ENCODE data around the gene PORCN. TPM values are rescaled to one million over a fixed set of nuclear protein-coding genes. Genes with fewer than 3 reads are reported as not detected.
"Not testable (repeated sequence)": the region's sequence is repeated elsewhere in the genome, so short reads cannot be mapped to it uniquely, and the experiment has no call there.

Gene PORCN
- total and polyA plus RNA-seq, 5 donors, result 14.0 to 22.3 (median 17.9) TPM

DNA sequence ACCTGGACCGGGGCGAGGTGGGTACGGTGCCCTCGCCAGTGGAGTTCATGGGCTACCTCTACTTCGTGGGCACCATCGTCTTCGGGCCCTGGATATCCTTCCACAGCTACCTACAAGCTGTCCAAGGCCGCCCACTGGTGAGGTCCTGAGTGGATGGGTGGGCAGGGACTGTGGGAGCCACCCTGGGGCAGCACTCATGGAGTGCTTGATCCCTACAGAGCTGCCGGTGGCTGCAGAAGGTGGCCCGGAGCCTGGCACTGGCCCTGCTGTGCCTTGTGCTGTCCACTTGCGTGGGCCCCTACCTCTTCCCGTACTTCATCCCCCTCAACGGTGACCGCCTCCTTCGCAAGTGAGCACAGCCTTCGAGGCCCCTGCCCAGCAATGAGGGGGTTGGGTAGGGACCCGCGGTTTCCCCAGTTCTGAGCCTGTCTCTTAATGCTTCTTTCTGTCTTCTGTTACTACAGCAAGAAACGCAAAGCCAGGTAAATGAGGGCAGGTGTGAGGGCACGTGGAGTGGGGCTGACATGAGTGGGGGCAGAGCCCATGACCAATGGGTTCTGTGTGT, 3.7 kb downstream of the PORCN start:
- intact Hi-C loops (cut with DNase I), result loop anchor here in 1 of 4 donors (5.0 kb wide), 1 partner anchor 435 kb away; no protein-coding TSS in a partner anchor
- WGBS, result 96% methylated on average over 20 of the region's 20 CpGs
- no peak for ATAC-seq
- no peaks in the 10 kb centered on the region for H3K9me3 ChIP-seq (ENCODE audit: control insufficient read depth, low read length)
- H3K27ac ChIP-seq (ENCODE audit: low read length), result no peak overlapping the region
- H3K27me3 ChIP-seq (ENCODE audit: control insufficient read depth, insufficient read depth), result no peaks in the 10 kb centered on the region
- no peak overlapping the region for H3K4me3 ChIP-seq (ENCODE audit: low read length)
- peaks cover 2% of the 10 kb centered on the region for H3K4me1 ChIP-seq (ENCODE audit: control insufficient read depth, insufficient read depth, low read length)
- no peak for DNase-seq

DNA sequence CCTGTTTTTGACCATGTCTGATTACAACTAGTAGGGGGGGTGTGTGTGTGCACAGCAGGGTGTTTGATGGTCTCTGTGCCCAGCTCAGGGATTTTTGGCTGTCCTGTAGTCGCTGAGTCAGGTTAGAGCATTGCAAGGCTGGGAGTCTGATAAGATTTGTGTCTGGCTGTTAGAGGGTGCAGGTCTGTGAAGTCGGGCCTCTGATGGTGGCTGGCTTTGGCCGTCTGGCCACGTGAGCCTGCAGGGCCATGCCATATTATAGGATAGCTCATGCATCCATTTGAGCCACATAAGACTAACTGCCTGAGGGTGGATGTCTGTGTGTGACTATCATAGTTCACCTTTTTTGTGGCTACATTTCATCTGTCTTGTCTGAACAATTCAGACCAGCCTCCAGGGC, 4.9 kb downstream of the PORCN start:
- H3K9me3 ChIP-seq (ENCODE audit: control insufficient read depth, low read length), result no peaks in the 10 kb centered on the region
- intact Hi-C loops (cut with DNase I), result loop anchor here in 1 of 4 donors (5.0 kb wide), 1 partner anchor 436 kb away; no protein-coding TSS in a partner anchor
- no peaks in the 10 kb centered on the region for H3K27me3 ChIP-seq (ENCODE audit: control insufficient read depth, insufficient read depth)
- H3K4me3 ChIP-seq (ENCODE audit: low read length), result no peak overlapping the region
- ATAC-seq (no peak), DNase-seq (no peak)
- WGBS, result 79% methylated on average over 4 of the region's 4 CpGs
- H3K27ac ChIP-seq (ENCODE audit: low read length), result no peak overlapping the region
- peaks cover 2% of the 10 kb centered on the region for H3K4me1 ChIP-seq (ENCODE audit: control insufficient read depth, insufficient read depth, low read length)

DNA sequence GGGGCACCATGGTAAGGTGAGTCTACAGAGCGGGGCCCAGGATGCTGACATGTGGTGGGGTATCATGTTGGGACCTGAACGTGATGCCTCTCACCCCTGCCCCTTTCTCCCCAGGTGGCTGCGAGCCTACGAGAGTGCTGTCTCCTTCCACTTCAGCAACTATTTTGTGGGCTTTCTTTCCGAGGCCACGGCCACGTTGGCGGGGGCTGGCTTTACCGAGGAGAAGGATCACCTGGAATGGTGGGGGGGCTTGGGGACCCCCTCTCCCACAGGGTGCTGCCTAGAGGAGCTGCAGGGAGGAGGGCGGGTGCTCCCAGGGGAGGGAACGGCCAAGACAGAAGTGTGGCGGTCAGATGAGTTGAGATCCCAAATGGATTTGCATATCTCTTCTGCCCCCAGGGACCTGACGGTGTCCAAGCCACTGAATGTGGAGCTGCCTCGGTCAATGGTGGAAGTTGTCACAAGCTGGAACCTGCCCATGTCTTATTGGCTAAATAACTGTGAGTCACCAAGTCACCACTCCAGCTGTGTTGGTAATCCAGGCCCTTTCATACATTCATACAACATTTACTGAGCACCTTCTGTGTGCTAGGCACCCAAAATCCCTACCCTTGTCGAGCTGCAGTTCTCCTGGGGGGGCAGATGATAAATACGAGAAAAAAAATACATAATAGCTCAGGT, 5.5 kb downstream of the PORCN start:
- 90% methylated on average over 16 of the region's 16 CpGs for WGBS
- intact Hi-C loops (cut with DNase I), result loop anchor here in 1 of 4 donors (5.0 kb wide), 1 partner anchor 437 kb away; no protein-coding TSS in a partner anchor
- Histone ChIP-seq H3K27ac (ENCODE audit: low read length) (no peak overlapping the region), H3K27me3 (ENCODE audit: control insufficient read depth, insufficient read depth) (no peaks in the 10 kb centered on the region), H3K4me3 (ENCODE audit: low read length) (no peak overlapping the region), H3K4me1 (ENCODE audit: control insufficient read depth, insufficient read depth, low read length) (peaks cover 2% of the 10 kb centered on the region), H3K9me3 (ENCODE audit: control insufficient read depth, low read length) (no peaks in the 10 kb centered on the region)
- no peak for ATAC-seq
- DNase-seq, result no peak

DNA sequence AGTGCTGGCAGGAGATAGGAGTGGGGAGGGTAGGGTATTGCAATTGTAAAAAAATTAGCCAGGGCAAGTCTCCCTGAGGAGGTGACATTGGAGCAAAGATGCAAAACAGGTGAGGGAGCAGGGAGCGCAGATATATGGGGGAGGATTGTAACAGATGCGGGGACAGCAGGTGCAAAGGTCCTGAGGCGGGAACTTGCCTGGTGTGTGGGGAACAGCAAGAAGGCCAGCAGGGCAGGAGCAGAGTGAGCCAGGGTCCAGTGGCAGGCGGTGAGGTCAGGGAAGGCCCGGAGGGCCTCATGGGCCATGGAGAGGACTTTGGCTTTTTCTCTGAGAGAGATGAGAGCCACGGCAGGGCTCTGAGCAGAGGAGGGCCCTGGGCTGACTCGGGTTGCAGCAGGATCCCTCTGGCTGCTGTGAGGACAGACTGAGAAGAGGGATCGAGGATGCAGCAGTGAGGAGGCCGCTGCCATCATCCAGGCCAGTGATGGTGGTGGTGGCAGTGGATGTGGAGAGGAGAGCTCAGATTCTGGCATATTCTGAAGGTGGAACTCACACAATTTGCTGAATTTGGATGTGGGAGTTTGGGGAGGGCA, 6.2 kb downstream of the PORCN start:
- intact Hi-C loops (cut with DNase I), result loop anchor here in 1 of 4 donors (5.0 kb wide), 1 partner anchor 438 kb away; no protein-coding TSS in a partner anchor
- no peak for ATAC-seq

DNA sequence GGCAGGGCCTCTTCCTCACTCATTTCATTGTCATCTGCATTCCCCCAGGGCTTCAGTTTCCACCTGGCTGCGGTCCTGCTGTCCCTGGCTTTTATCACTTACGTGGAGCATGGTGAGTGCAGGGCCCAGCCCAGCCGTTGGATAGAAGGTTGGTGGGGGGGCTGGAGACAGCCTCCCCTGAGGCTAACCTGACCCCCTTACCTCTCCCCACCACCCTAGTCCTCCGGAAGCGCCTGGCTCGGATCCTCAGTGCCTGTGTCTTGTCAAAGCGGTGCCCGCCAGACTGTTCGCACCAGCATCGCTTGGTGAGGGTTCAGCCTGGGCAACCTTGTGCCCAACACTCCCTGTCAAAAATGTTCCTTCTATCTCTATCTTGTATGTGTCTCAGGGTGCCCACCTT, 7.0 kb downstream of the PORCN start:
- ATAC-seq (no peak), DNase-seq (no peak)
- H3K27me3 ChIP-seq (ENCODE audit: control insufficient read depth, insufficient read depth), result no peaks in the 10 kb centered on the region
- H3K27ac ChIP-seq (ENCODE audit: low read length), result peak overlapping the region; percentile 15
- H3K4me3 ChIP-seq (ENCODE audit: low read length), result no peak overlapping the region
- WGBS, result 76% methylated on average over 10 of the region's 10 CpGs
- intact Hi-C loops (cut with DNase I), result no loop called here
- H3K9me3 ChIP-seq (ENCODE audit: control insufficient read depth, low read length), result no peaks in the 10 kb centered on the region
- H3K4me1 ChIP-seq (ENCODE audit: control insufficient read depth, insufficient read depth, low read length), result no peaks in the 10 kb centered on the region

More for the DNA sequence above, 6.2 kb downstream of the PORCN start:
- no peak overlapping the region for H3K4me3 ChIP-seq (ENCODE audit: low read length)
- no peaks in the 10 kb centered on the region for H3K27me3 ChIP-seq (ENCODE audit: control insufficient read depth, insufficient read depth)
- no peak overlapping the region for H3K27ac ChIP-seq (ENCODE audit: low read length)
- H3K4me1 ChIP-seq (ENCODE audit: control insufficient read depth, insufficient read depth, low read length), result no peaks in the 10 kb centered on the region
- 97% methylated on average over 9 of the region's 9 CpGs for WGBS
- DNase-seq, result no peak
- H3K9me3 ChIP-seq (ENCODE audit: control insufficient read depth, low read length), result no peaks in the 10 kb centered on the region

DNA sequence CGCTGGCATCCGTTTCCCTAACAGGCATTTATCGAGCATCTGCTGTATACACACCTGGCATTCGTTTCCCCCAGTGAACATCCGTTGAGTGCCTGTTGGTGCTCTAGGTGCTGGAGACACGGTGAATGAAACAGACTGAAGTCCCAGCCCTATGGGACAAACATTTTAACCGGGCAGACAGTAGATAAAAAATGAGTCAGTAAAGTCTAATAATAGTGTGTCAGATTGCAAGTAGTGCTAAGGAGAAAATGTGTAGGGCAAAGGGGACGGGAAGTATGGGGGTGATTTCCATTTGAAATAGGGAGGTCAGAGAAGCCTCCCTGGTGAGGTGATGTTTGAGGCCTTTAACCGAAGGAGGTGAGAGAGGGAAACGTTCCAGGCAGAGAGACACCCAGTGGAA, 7.5 kb downstream of the PORCN start:
- 64% methylated on average over 10 of the region's 10 CpGs for WGBS
- no peak for DNase-seq
- no peaks in the 10 kb centered on the region for H3K4me1 ChIP-seq (ENCODE audit: control insufficient read depth, insufficient read depth, low read length)
- intact Hi-C loops (cut with DNase I), result no loop called here
- no peak for ATAC-seq
- no peaks in the 10 kb centered on the region for H3K27me3 ChIP-seq (ENCODE audit: control insufficient read depth, insufficient read depth)
- peak overlapping the region; percentile 15 for H3K27ac ChIP-seq (ENCODE audit: low read length)
- H3K9me3 ChIP-seq (ENCODE audit: control insufficient read depth, low read length), result no peaks in the 10 kb centered on the region
- H3K4me3 ChIP-seq (ENCODE audit: low read length), result no peak overlapping the region

DNA sequence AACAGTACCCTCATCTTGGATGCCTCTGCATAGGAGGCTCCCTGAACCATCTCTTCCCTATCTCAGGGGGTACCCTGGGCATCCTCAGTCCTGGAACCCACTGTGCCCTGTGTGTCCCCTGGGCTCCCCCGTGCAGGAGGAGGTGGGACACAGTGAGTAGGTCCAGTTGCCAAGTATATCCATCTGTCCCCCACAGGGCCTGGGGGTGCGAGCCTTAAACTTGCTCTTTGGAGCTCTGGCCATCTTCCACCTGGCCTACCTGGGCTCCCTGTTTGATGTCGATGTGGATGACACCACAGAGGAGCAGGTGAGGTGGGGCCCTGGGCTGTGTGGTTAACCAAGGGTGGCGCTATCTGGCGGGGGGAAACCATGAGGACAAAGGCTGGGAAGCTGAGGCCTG, 8.2 kb downstream of the PORCN start:
- intact Hi-C loops (cut with DNase I), result no loop called here
- WGBS, result 87% methylated on average over 5 of the region's 5 CpGs
- Histone ChIP-seq H3K4me1 (ENCODE audit: control insufficient read depth, insufficient read depth, low read length) (no peaks in the 10 kb centered on the region), H3K4me3 (ENCODE audit: low read length) (no peak overlapping the region), H3K9me3 (ENCODE audit: control insufficient read depth, low read length) (no peaks in the 10 kb centered on the region), H3K27ac (ENCODE audit: low read length) (no peak overlapping the region), H3K27me3 (ENCODE audit: control insufficient read depth, insufficient read depth) (no peaks in the 10 kb centered on the region)
- ATAC-seq, result no peak
- no peak for DNase-seq

DNA sequence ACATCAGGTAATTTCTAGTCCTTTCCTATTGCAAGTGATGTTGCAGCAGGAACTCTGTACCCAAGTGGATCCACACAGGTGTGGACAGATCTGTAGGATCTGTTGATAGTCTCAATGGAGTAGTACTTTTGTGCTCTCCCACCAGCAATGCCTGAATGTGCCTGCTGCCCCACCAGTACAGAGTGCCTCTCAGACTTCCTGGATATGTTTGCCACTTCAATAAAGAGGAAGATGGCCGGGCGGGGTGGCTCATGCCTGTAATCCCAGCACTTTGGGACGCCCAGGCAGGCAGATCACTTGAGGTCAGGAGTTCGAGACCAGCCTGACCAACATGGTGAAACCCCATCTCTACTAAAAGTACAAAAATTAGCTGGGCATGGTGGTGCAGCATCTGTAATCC, 10.7 kb downstream of the PORCN start:
- intact Hi-C loops (cut with DNase I); ATAC-seq; H3K4me3 ChIP-seq (ENCODE audit: low read length); H3K4me1 ChIP-seq (ENCODE audit: control insufficient read depth, insufficient read depth, low read length); H3K27ac ChIP-seq (ENCODE audit: low read length); DNase-seq; H3K27me3 ChIP-seq (ENCODE audit: control insufficient read depth, insufficient read depth); H3K9me3 ChIP-seq (ENCODE audit: control insufficient read depth, low read length): not testable (repeated sequence)
- WGBS, result 82% methylated on average over 4 of the region's 4 CpGs

DNA sequence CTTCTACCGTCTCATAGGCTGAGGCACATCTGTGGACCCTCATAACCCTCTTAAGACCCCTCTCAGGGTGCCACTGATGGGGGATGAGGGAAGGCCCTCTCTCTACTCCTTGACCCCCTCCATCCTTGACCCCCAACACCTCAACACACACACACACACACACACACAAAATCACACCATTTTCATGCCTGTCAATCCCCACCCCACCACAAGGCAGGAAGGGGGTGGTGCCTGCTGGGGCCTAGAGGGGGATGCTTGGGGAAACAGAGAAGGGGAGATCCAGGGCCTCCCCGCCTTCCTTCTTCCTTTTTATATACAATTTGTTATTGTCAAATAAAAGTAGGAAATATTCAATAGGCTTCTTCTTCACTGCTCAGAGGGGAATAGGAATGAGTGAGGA, 11.7 kb downstream of the PORCN start:
- intact Hi-C loops (cut with DNase I), result no loop called here
- DNase-seq (no peak), ATAC-seq (no peak)
- Histone ChIP-seq H3K27me3 (ENCODE audit: control insufficient read depth, insufficient read depth) (no peaks in the 10 kb centered on the region), H3K4me3 (ENCODE audit: low read length) (no peak overlapping the region), H3K27ac (ENCODE audit: low read length) (no peak overlapping the region), H3K9me3 (ENCODE audit: control insufficient read depth, low read length) (no peaks in the 10 kb centered on the region), H3K4me1 (ENCODE audit: control insufficient read depth, insufficient read depth, low read length) (peaks cover 2% of the 10 kb centered on the region)
- WGBS, result 92% methylated on average over 2 of the region's 2 CpGs

DNA sequence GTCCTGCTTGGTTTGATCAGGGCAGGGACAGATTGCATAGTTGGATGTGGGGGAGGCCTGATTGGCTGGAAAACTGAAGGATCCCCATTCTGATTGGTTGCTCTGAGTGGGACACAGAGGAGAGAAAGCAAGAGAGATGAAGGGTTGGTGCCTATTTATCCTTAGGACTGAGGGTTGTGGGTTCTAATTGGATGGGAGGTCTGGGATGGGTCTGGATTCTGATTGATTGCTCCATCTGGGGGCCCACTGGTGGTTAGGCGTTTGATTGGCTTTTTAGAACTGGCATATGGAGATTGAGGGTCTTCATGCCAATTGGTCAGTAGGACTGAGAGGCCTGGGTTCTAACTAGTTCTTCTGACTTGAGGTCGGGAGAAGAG, 12.2 kb downstream of the PORCN start:
- intact Hi-C loops (cut with DNase I), result no loop called here
- Histone ChIP-seq H3K9me3 (ENCODE audit: control insufficient read depth, low read length) (no peaks in the 10 kb centered on the region), H3K4me1 (ENCODE audit: control insufficient read depth, insufficient read depth, low read length) (peaks cover 2% of the 10 kb centered on the region), H3K4me3 (ENCODE audit: low read length) (peak overlapping the region; percentile 82), H3K27me3 (ENCODE audit: control insufficient read depth, insufficient read depth) (no peaks in the 10 kb centered on the region), H3K27ac (ENCODE audit: low read length) (peak overlapping the region; percentile 89)
- 39% methylated on average over 2 of the region's 2 CpGs for WGBS
- no peak for ATAC-seq
- no peak for DNase-seq

Measured in right cardiac atrium (tissue), 5 donors.